GM18861 (cell line): Measurements from ENCODE around the gene LIN7C.

Source experiments
- ATAC-seq: cut with Tn5 transposase; IDR thresholded peaks from one replicate; pipeline ENCODE4 v1.9.1; 2021; ENCODE audit not compliant: unreplicated experiment

Gene LIN7C

GRCh38 chr11:27512238-27512637, 5.7 kb upstream of the LIN7C start:
- no peak for ATAC-seq

GRCh38 chr11:27509908-27510307, 3.3 kb upstream of the LIN7C start:
- no peak for ATAC-seq

- no peak for ATAC-seq
Observed at GRCh38 chr11:27507557-27508322, 1.2 kb upstream of the LIN7C start.

GRCh38 chr11:27505781-27506180, 788 bp downstream of the LIN7C start:
- ATAC-seq: peak; percentile 7

- ATAC-seq: no peak
Observed at GRCh38 chr11:27504205-27504604, 2.4 kb downstream of the LIN7C start.

- ATAC-seq: no peak
Observed at GRCh38 chr11:27501100-27501499, 5.5 kb downstream of the LIN7C start.

- no peak for ATAC-seq
Observed at GRCh38 chr11:27497911-27498310, 8.7 kb downstream of the LIN7C start.

GRCh38 chr11:27497284-27497866, 9.2 kb downstream of the LIN7C start:
- peak; percentile 74 for ATAC-seq

- no peak for ATAC-seq
Observed at GRCh38 chr11:27496461-27496860, 10.1 kb downstream of the LIN7C start.

GRCh38 chr11:27495710-27496300, 10.8 kb downstream of the LIN7C start:
- no peak for ATAC-seq

GRCh38 chr11:27489092-27489491, 17.5 kb downstream of the LIN7C start:
- no peak for ATAC-seq

- no peak for ATAC-seq
Observed at GRCh38 chr11:27487706-27488105, 18.9 kb downstream of the LIN7C start.

- ATAC-seq: peak; percentile 74
Observed at GRCh38 chr11:27485930-27486773, 20.4 kb downstream of the LIN7C start.

GRCh38 chr11:27482793-27483192, 23.8 kb downstream of the LIN7C start:
- no peak for ATAC-seq

GRCh38 chr11:27481992-27482391, 24.6 kb downstream of the LIN7C start:
- no peak for ATAC-seq

- no peak for ATAC-seq
Observed at GRCh38 chr11:27477831-27478230, 28.7 kb downstream of the LIN7C start.

- no peak for ATAC-seq
Observed at GRCh38 chr11:27477243-27477642, 29.3 kb downstream of the LIN7C start.

GRCh38 chr11:27475622-27476021, 30.9 kb downstream of the LIN7C start:
- ATAC-seq: no peak

- no peak for ATAC-seq
Observed at GRCh38 chr11:27473017-27473406, 33.6 kb downstream of the LIN7C start.

GRCh38 chr11:27472398-27473016, 34.1 kb downstream of the LIN7C start, which contains the start of gene LGR4:
Gene LGR4 (minus strand): TSS chr11:27472790. CDS start chr11:27472302, 488 bp downstream.
- ATAC-seq: peak; percentile 48
